Naive thymus-derived CD4-positive, alpha-beta T cell (primary cell): ENCODE measurements around the gene DSN1. TPM values are rescaled to one million over a fixed set of nuclear protein-coding genes. Genes with fewer than 3 reads are reported as not detected.
A peak's percentile ranks its signal among the peaks of the same experiment; 100 is the strongest.

Source experiments
- ATAC-seq: fragments of 150-1000 bp; cut with Tn5 transposase; 2 replicates; pipeline ENCODE4 v1.10.0; 2021; ENCODE audit warnings: mild to moderate bottlenecking, moderate library complexity
- CTCF ChIA-PET: fragments of 350-600 bp; sonication (Branson Sonifier 250); formaldehyde crosslinking; loops from one replicate; lab custom pipeline; 2021; ENCODE audit warnings: antibody characterized with exemption; lab: Charles Lee
- POLR2A ChIA-PET: fragments of 350-600 bp; sonication (Branson Sonifier 250); formaldehyde crosslinking; loops from one replicate; lab custom pipeline; 2021; ENCODE audit warnings: antibody characterized with exemption, inconsistent platforms; lab: Charles Lee
- DNase-seq, 9 donors: peaks; one replicate each; pipeline versions ENCODE4 v3.0.0 to v3.0.0-alpha.2; 2020 to 2022; ENCODE audit warnings: mixed read lengths in 1 of 9
- H3K27ac ChIP-seq: one replicate; pipeline ENCODE4 v1.7.0; 2013; ENCODE audit warnings: mild to moderate bottlenecking, low read depth, low read length, moderate library complexity
- H3K27me3 ChIP-seq, 2 donors: one replicate each; pipeline ENCODE4 v1.7.0; 2013; ENCODE audit warnings: low read length in 2 of 2, mild to moderate bottlenecking in 2 of 2, moderate library complexity in 2 of 2; ENCODE audit not compliant: control insufficient read depth in 2 of 2, insufficient read depth in 2 of 2
- H3K36me3 ChIP-seq, 3 experiments: 1 replicate in 2 of 3; 2 replicates in 1 of 3; pipeline ENCODE4 v1.7.0; 2013; ENCODE audit warnings: low read length in 3 of 3, mild to moderate bottlenecking in 3 of 3, moderate library complexity in 1 of 3; ENCODE audit not compliant: insufficient read depth in 3 of 3, control insufficient read depth in 2 of 3
- H3K4me1 ChIP-seq, 2 donors: one replicate each; pipeline ENCODE4 v1.7.0; 2013; ENCODE audit warnings: low read length in 2 of 2, mild to moderate bottlenecking in 2 of 2, moderate library complexity in 1 of 2; ENCODE audit not compliant: control insufficient read depth in 2 of 2, insufficient read depth in 2 of 2
- H3K4me3 ChIP-seq: 2 replicates; pipeline ENCODE4 v1.7.0; 2013; ENCODE audit warnings: mild to moderate bottlenecking, low read length
- H3K9me3 ChIP-seq, 3 experiments: 1 replicate in 2 of 3; 2 replicates in 1 of 3; pipeline ENCODE4 v1.7.0; 2013; ENCODE audit warnings: low read length in 3 of 3; ENCODE audit not compliant: control insufficient read depth in 2 of 3
- H3K27ac Mint-ChIP-seq, 9 donors: one replicate each; pipeline ENCODE4 v1.8.0; 2020 to 2022; ENCODE audit warnings: mixed read lengths in 9 of 9, mild to moderate bottlenecking in 8 of 9, moderate library complexity in 5 of 9, inconsistent platforms in 2 of 9
- H3K27me3 Mint-ChIP-seq, 5 donors: one replicate each; pipeline ENCODE4 v1.8.0; 2021 to 2022; ENCODE audit warnings: mixed read lengths in 5 of 5, mild to moderate bottlenecking in 1 of 5
- H3K36me3 Mint-ChIP-seq, 5 donors: one replicate each; pipeline ENCODE4 v1.8.0; 2020 to 2022; ENCODE audit warnings: mixed read lengths in 5 of 5, mild to moderate bottlenecking in 3 of 5, inconsistent platforms in 1 of 5
- H3K4me1 Mint-ChIP-seq, 7 donors: one replicate each; pipeline ENCODE4 v1.8.0; 2020 to 2022; ENCODE audit warnings: mixed read lengths in 7 of 7, mild to moderate bottlenecking in 3 of 7, inconsistent platforms in 1 of 7
- H3K4me3 Mint-ChIP-seq, 10 donors: one replicate each; pipeline ENCODE4 v1.8.0; 2020 to 2022; ENCODE audit warnings: mild to moderate bottlenecking in 10 of 10, mixed read lengths in 10 of 10, moderate library complexity in 6 of 10, inconsistent platforms in 2 of 10
- H3K9me3 Mint-ChIP-seq, 11 donors: one replicate each; pipeline ENCODE4 v1.8.0; 2020 to 2022; ENCODE audit warnings: mixed read lengths in 11 of 11, mild to moderate bottlenecking in 4 of 11, inconsistent platforms in 1 of 11, moderate library complexity in 1 of 11
- intact Hi-C, 2 donors: fragments of 100-400 bp; cut with micrococcal nuclease; formaldehyde crosslinking; loops; one replicate each; pipeline ENCODE4 v1.15.1; 2023
- polyA plus RNA-seq, 2 donors: library from polyadenylated mRNA; unstranded; fragments of 300-500 nt; fragmentation: Illumina TruSeq; gene quantifications; one replicate each; pipeline ENCODE4 v1.2.3, GENCODE V29; 2021
- total RNA-seq, 6 experiments: library from RNA in 5 of 6; stranded (reverse) in 5 of 6; gene quantifications; 1 replicate in 5 of 6; 2 replicates in 1 of 6; pipeline ENCODE4 v1.2.3 and lab custom pipeline; 2021 to 2026

The DSN1 gene
- total and polyA plus RNA-seq, 7 experiments from 2014 or later, result 9.0 to 27.5 (median 11.1) TPM

GRCh38 chr20:36756496-36756895 lies 17.1 kb downstream of the DSN1 start:
- no peak for ATAC-seq
- H3K27me3 ChIP-seq, result no peaks in the 10 kb centered on the region
- H3K27ac ChIP-seq, result no peak overlapping the region
- H3K4me3 ChIP-seq, result no peak overlapping the region
- no peak for DNase-seq
- H3K27me3 Mint-ChIP-seq, result no peaks in the 10 kb centered on the region
- H3K9me3 Mint-ChIP-seq, result no peaks in the 10 kb centered on the region
- ChIA-PET CTCF (interaction anchor here (0.7 to 2.4 kb wide), 3 partner anchors 20 to 145 kb away, joined by 3 to 7 read pairs (median 3); no protein-coding TSS in a partner anchor), POLR2A (no interaction called here)
- intact Hi-C loops, result no loop called here
- no peak overlapping the region for H3K4me3 Mint-ChIP-seq
- H3K27ac Mint-ChIP-seq, result no peak overlapping the region
- H3K4me1 ChIP-seq, result no peaks in the 10 kb centered on the region
- H3K36me3 Mint-ChIP-seq, result peaks cover 0 to 34% (median 12%) of the 10 kb centered on the region in 5 donors
- peaks cover 0 to 40% (median 4%) of the 10 kb centered on the region in 3 experiments for H3K36me3 ChIP-seq
- H3K4me1 Mint-ChIP-seq, result peaks cover 0 to 18% (median 0%) of the 10 kb centered on the region in 7 donors
- no peaks in the 10 kb centered on the region for H3K9me3 ChIP-seq

GRCh38 chr20:36754656-36755222 lies 18.8 kb downstream of the DSN1 start:
- Mint-ChIP-seq H3K27ac (peak overlapping the region in 1 of 9 donors; percentile 51), H3K9me3 (no peaks in the 10 kb centered on the region), H3K36me3 (peaks cover 0 to 32% (median 9%) of the 10 kb centered on the region in 5 donors), H3K4me3 (no peak overlapping the region), H3K4me1 (peaks cover 0 to 11% (median 0%) of the 10 kb centered on the region in 7 donors), H3K27me3 (no peaks in the 10 kb centered on the region)
- ATAC-seq (peak; percentile 88), DNase-seq (peak in 7 of 9 donors; percentile 12 to 56 (median 45))
- H3K27ac ChIP-seq, result no peak overlapping the region
- ChIA-PET POLR2A (interaction anchor here (0.6 to 1.7 kb wide), 3 partner anchors 14 to 653 kb away, joined by 3 read pairs; no protein-coding TSS in a partner anchor), CTCF (interaction anchor here (0.5 to 2.5 kb wide), 15 partner anchors 9 to 553 kb away, joined by 3 to 17 read pairs (median 4); partner anchors contain the start of gene NDRG3)
- H3K9me3 ChIP-seq, result no peaks in the 10 kb centered on the region
- H3K36me3 ChIP-seq, result peaks cover 0 to 40% (median 4%) of the 10 kb centered on the region in 3 experiments
- no peaks in the 10 kb centered on the region for H3K4me1 ChIP-seq
- no peak overlapping the region for H3K4me3 ChIP-seq
- no peaks in the 10 kb centered on the region for H3K27me3 ChIP-seq
- intact Hi-C loops, result loop anchor here (1.0 kb wide), 8 partner anchors 37 to 552 kb away; no protein-coding TSS in a partner anchor

GRCh38 chr20:36752582-36752981 lies 21.0 kb downstream of the DSN1 start:
- peaks cover 0 to 29% (median 7%) of the 10 kb centered on the region in 5 donors for H3K36me3 Mint-ChIP-seq
- no peak overlapping the region for H3K27ac Mint-ChIP-seq
- DNase-seq, result no peak
- Histone ChIP-seq H3K36me3 (peaks cover 0 to 37% (median 4%) of the 10 kb centered on the region in 3 experiments), H3K27me3 (no peaks in the 10 kb centered on the region), H3K4me3 (no peak overlapping the region), H3K9me3 (no peaks in the 10 kb centered on the region), H3K27ac (no peak overlapping the region), H3K4me1 (no peaks in the 10 kb centered on the region)
- H3K4me3 Mint-ChIP-seq, result no peak overlapping the region
- no peaks in the 10 kb centered on the region for H3K27me3 Mint-ChIP-seq
- no peaks in the 10 kb centered on the region for H3K9me3 Mint-ChIP-seq
- peaks cover 0 to 5% (median 0%) of the 10 kb centered on the region in 7 donors for H3K4me1 Mint-ChIP-seq
- ChIA-PET POLR2A (interaction anchor here (1.4 kb wide), 1 partner anchor 11 kb away, joined by 4 read pairs; no protein-coding TSS in a partner anchor), CTCF (interaction anchor here (0.7 kb wide), 1 partner anchor 16 kb away, joined by 4 read pairs; no protein-coding TSS in a partner anchor)
- ATAC-seq, result no peak
- intact Hi-C loops, result no loop called here

GRCh38 chr20:36745927-36746659 lies 27.5 kb downstream of the DSN1 start, which contains the start of gene NDRG3:
Gene NDRG3, minus strand, starts transcription at chr20:36746090. Its CDS starts 24,355 bp downstream, at chr20:36721735.
- ChIA-PET POLR2A (interaction anchor here (0.7 to 1.5 kb wide), 12 partner anchors 9 to 283 kb away, joined by 3 to 5 read pairs (median 3); partner anchors contain the start of gene RAB5IF), CTCF (interaction anchor here (0.5 to 2.9 kb wide), 6 partner anchors 9 to 445 kb away, joined by 3 to 17 read pairs (median 3); no protein-coding TSS in a partner anchor)
- H3K9me3 Mint-ChIP-seq, result peaks cover 0 to 3% (median 0%) of the 10 kb centered on the region in 11 donors
- no peaks in the 10 kb centered on the region for H3K27me3 Mint-ChIP-seq
- DNase-seq (peak; percentile 81 to 93 (median 91)), ATAC-seq (peak; percentile 100)
- H3K27ac Mint-ChIP-seq, result peak within 1 kb of the TSS; percentile 83 to 97 (median 88)
- intact Hi-C loops, result loop anchor here (1.0 to 5.0 kb wide), 11 partner anchors 13 to 792 kb away; partner anchors contain the start of genes DSN1 (in 2 of the 2), RAB5IF (in 2 of the 2), SCAND1 (in 1 of the 2) and SLA2 (in 1 of the 2)
- peaks cover 0 to 10% (median 0%) of the 10 kb centered on the region in 5 donors for H3K36me3 Mint-ChIP-seq
- H3K27ac ChIP-seq, result peak within 1 kb of the TSS; percentile 70
- H3K4me3 ChIP-seq, result peak within 1 kb of the TSS; percentile 93
- H3K27me3 ChIP-seq, result no peaks in the 10 kb centered on the region
- no peaks in the 10 kb centered on the region for H3K9me3 ChIP-seq
- peaks cover 5 to 7% of the 10 kb centered on the region in 2 donors for H3K4me1 ChIP-seq
- H3K4me3 Mint-ChIP-seq, result peak within 1 kb of the TSS; percentile 85 to 94 (median 90)
- peaks cover 0 to 4% (median 0%) of the 10 kb centered on the region in 3 experiments for H3K36me3 ChIP-seq
- H3K4me1 Mint-ChIP-seq, result peaks cover 20 to 41% (median 29%) of the 10 kb centered on the region in 7 donors

DNA sequence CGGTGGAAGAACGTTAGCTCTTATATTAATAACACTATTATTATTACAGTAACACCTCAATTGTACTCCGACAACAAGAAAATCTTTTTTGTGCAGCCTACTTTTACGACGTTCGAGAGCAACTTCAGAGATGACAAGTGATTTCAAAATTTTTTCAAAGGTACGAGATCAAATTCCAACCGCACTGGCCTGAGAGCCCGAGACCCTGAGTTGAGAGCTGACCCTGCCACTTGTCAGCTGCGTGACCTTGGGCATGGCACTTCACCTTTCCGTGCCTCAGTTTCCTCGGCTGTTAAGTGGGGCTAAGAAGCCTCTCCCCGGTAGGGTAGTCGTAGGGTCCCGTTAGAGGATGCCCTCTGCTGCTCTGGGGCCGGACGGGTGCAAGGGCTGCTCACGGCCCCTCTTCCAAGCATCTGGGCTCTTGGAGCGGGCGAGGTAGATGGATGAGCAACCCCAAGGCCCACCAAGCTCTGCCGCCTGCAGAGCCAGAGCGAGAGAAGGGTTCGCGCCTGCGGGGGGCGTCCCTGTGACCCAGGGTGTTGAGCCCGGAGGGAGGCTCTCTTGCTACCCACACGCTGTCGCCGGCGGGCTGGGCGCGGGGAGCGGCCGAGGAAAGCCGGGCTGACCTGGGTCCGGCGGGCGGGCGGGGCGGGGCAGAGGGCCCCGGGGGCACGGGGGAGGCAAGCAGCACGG lies 28.2 kb downstream of the DSN1 start:
- peaks cover 0 to 4% (median 0%) of the 10 kb centered on the region in 3 experiments for H3K36me3 ChIP-seq
- Mint-ChIP-seq H3K9me3 (peaks cover 0 to 3% (median 0%) of the 10 kb centered on the region in 11 donors), H3K27ac (peak overlapping the region; percentile 64 to 89 (median 81)), H3K36me3 (peaks cover 0 to 6% (median 0%) of the 10 kb centered on the region in 5 donors), H3K4me3 (peak overlapping the region; percentile 85 to 94 (median 90)), H3K4me1 (peaks cover 20 to 44% (median 30%) of the 10 kb centered on the region in 7 donors), H3K27me3 (no peaks in the 10 kb centered on the region)
- intact Hi-C loops, result loop anchor here (5.0 kb wide), 2 partner anchors 83 to 98 kb away; partner anchors contain the start of gene SLA2 (in 1 of the 2)
- DNase-seq, result peak in 1 of 9 donors; percentile 14
- H3K27ac ChIP-seq, result peak overlapping the region; percentile 69
- peak overlapping the region; percentile 93 for H3K4me3 ChIP-seq
- no peaks in the 10 kb centered on the region for H3K27me3 ChIP-seq
- H3K4me1 ChIP-seq, result peaks cover 5 to 7% of the 10 kb centered on the region in 2 donors
- CTCF ChIA-PET, result interaction anchor here (0.5 to 2.9 kb wide), 6 partner anchors 9 to 445 kb away, joined by 3 to 17 read pairs (median 4); no protein-coding TSS in a partner anchor
- no peak for ATAC-seq
- POLR2A ChIA-PET, result interaction anchor here (0.6 to 1.5 kb wide), 9 partner anchors 9 to 282 kb away, joined by 3 to 5 read pairs (median 4); partner anchors contain the start of gene RAB5IF
- no peaks in the 10 kb centered on the region for H3K9me3 ChIP-seq
